Parathyroid adenoma (tissue), 2 donors: Measurements from ENCODE around the gene MAN1B1.

ENCODE experiments used
- H2AFZ ChIP-seq: fragments of 300-600 bp; sonication (generic); one replicate; pipeline ENCODE4 v1.7.0; 2017; ENCODE audit warnings: antibody characterized with exemption, mild to moderate bottlenecking
- H3K27ac ChIP-seq: fragments of 300-600 bp; sonication (generic); one replicate; pipeline ENCODE4 v1.7.0; 2017
- H3K27me3 ChIP-seq: fragments of 300-600 bp; sonication (generic); one replicate; pipeline ENCODE4 v1.7.0; 2017; ENCODE audit warnings: low read length; ENCODE audit not compliant: control insufficient read depth, insufficient read depth
- H3K36me3 ChIP-seq: fragments of 300-600 bp; sonication (generic); one replicate; pipeline ENCODE4 v1.7.0; 2017; ENCODE audit warnings: low read length; ENCODE audit not compliant: control insufficient read depth, insufficient read depth
- H3K4me1 ChIP-seq: fragments of 300-600 bp; sonication (generic); one replicate; pipeline ENCODE4 v1.7.0; 2017; ENCODE audit warnings: control low read depth
- H3K4me2 ChIP-seq: fragments of 300-600 bp; sonication (generic); one replicate; pipeline ENCODE4 v1.7.0; 2017; ENCODE audit warnings: low read length
- H3K4me3 ChIP-seq: fragments of 300-600 bp; sonication (generic); one replicate; pipeline ENCODE4 v1.7.0; 2017; ENCODE audit warnings: low read depth, low read length
- H3K79me2 ChIP-seq: fragments of 300-600 bp; sonication (generic); one replicate; pipeline ENCODE4 v1.7.0; 2017; ENCODE audit warnings: control low read depth
- H3K9ac ChIP-seq: fragments of 300-600 bp; sonication (generic); one replicate; pipeline ENCODE4 v1.7.0; 2017; ENCODE audit warnings: mild to moderate bottlenecking
- H3K9me3 ChIP-seq: fragments of 300-600 bp; sonication (generic); one replicate; pipeline ENCODE4 v1.7.0; 2017; ENCODE audit warnings: low read length; ENCODE audit not compliant: control insufficient read depth
- CTCF ChIP-seq: fragments of 300-600 bp; sonication (generic); IDR thresholded peaks from one replicate; pipeline ENCODE4 v1.7.0; 2017; ENCODE audit warnings: antibody characterized with exemption, mild to moderate bottlenecking
- donor health status: primary hyperparathyroidism.

Gene MAN1B1

GRCh38 chr9:137055385-137056364, 31.1 kb upstream of the MAN1B1 start:
- Histone ChIP-seq H3K4me2 (no peak overlapping the region), H3K4me1 (no peaks in the 10 kb centered on the region), H3K27ac (no peak overlapping the region), H3K9me3 (no peaks in the 10 kb centered on the region), H3K9ac (no peak overlapping the region), H3K4me3 (no peak overlapping the region), H3K27me3 (no peaks in the 10 kb centered on the region), H3K36me3 (no peaks in the 10 kb centered on the region), H2AFZ (no peak overlapping the region), H3K79me2 (no peaks in the 10 kb centered on the region)
- no peak for TF ChIP-seq CTCF

- H3K79me2 ChIP-seq: no peaks in the 10 kb centered on the region
- H3K9me3 ChIP-seq: no peaks in the 10 kb centered on the region
- no peak overlapping the region for H2AFZ ChIP-seq
- no peaks in the 10 kb centered on the region for H3K27me3 ChIP-seq
- H3K4me3 ChIP-seq: no peak overlapping the region
- no peaks in the 10 kb centered on the region for H3K36me3 ChIP-seq
- TF ChIP-seq CTCF: no peak
- H3K4me1 ChIP-seq: no peaks in the 10 kb centered on the region
- H3K27ac ChIP-seq: no peak overlapping the region
- H3K9ac ChIP-seq: no peak overlapping the region
- no peak overlapping the region for H3K4me2 ChIP-seq
These were observed 29.9 kb upstream of the MAN1B1 start for GRCh38 chr9:137056739-137057415.

- H2AFZ ChIP-seq: no peak overlapping the region
- TF ChIP-seq CTCF: no peak
- H3K9me3 ChIP-seq: no peaks in the 10 kb centered on the region
- no peaks in the 10 kb centered on the region for H3K4me1 ChIP-seq
- no peaks in the 10 kb centered on the region for H3K36me3 ChIP-seq
- no peak overlapping the region for H3K4me2 ChIP-seq
- H3K27ac ChIP-seq: no peak overlapping the region
- no peaks in the 10 kb centered on the region for H3K79me2 ChIP-seq
- H3K9ac ChIP-seq: no peak overlapping the region
- H3K4me3 ChIP-seq: no peak overlapping the region
- H3K27me3 ChIP-seq: no peaks in the 10 kb centered on the region
These were observed 29.2 kb upstream of the MAN1B1 start for GRCh38 chr9:137057545-137057944.

- no peak for TF ChIP-seq CTCF
- no peaks in the 10 kb centered on the region for H3K9me3 ChIP-seq
- no peaks in the 10 kb centered on the region for H3K4me1 ChIP-seq
- no peak overlapping the region for H2AFZ ChIP-seq
- no peaks in the 10 kb centered on the region for H3K36me3 ChIP-seq
- no peaks in the 10 kb centered on the region for H3K79me2 ChIP-seq
- no peak overlapping the region for H3K4me3 ChIP-seq
- H3K27ac ChIP-seq: no peak overlapping the region
- H3K4me2 ChIP-seq: no peak overlapping the region
- no peak overlapping the region for H3K9ac ChIP-seq
- no peaks in the 10 kb centered on the region for H3K27me3 ChIP-seq
These were observed 28.1 kb upstream of the MAN1B1 start for GRCh38 chr9:137058521-137059234.
